Activated naive CD4-positive, alpha-beta T cell treated with anti-CD3 and anti-CD28 coated beads, Interleukin-2, amount 50 U/mL, for 24 hours (primary cell): ENCODE data around the gene ZNF777.
"Not testable (repeated sequence)": the region's sequence is repeated elsewhere in the genome, so short reads cannot be mapped to it uniquely, and the experiment has no call there.

ENCODE experiments used
- H3K27ac Mint-ChIP-seq: one replicate; pipeline ENCODE4 v1.8.0; 2021; ENCODE audit warnings: mild to moderate bottlenecking, mixed read lengths
- H3K27me3 Mint-ChIP-seq: one replicate; pipeline ENCODE4 v1.8.0; 2021; ENCODE audit warnings: mixed read lengths
- H3K36me3 Mint-ChIP-seq: one replicate; pipeline ENCODE4 v1.8.0; 2021; ENCODE audit warnings: mixed read lengths
- H3K4me1 Mint-ChIP-seq: one replicate; pipeline ENCODE4 v1.8.0; 2021; ENCODE audit warnings: mixed read lengths
- H3K4me3 Mint-ChIP-seq: one replicate; pipeline ENCODE4 v1.8.0; 2021; ENCODE audit warnings: mild to moderate bottlenecking, mixed read lengths
- H3K9me3 Mint-ChIP-seq: one replicate; pipeline ENCODE4 v1.8.0; 2021; ENCODE audit warnings: mixed read lengths

ZNF777 gene

GRCh38 chr7:149460493-149461277 is at the start of gene ZNF777:
TSS of gene ZNF777 (minus strand) at chr7:149461062. CDS start at chr7:149456022, 5,040 bp downstream.
- Mint-ChIP-seq H3K27me3 (peaks cover 4% of the 10 kb centered on the region), H3K27ac (peak within 1 kb of the TSS; percentile 68), H3K4me1 (peaks cover 31% of the 10 kb centered on the region), H3K36me3 (no peaks in the 10 kb centered on the region), H3K4me3 (peak within 1 kb of the TSS; percentile 85), H3K9me3 (no peaks in the 10 kb centered on the region)

- Mint-ChIP-seq H3K36me3 (peaks cover 13% of the 10 kb centered on the region), H3K27ac (no peak overlapping the region), H3K27me3 (no peaks in the 10 kb centered on the region), H3K4me1 (no peaks in the 10 kb centered on the region), H3K4me3 (no peak overlapping the region), H3K9me3 (peaks cover 25% of the 10 kb centered on the region)
Measured at GRCh38 chr7:149510248-149510647, 49.4 kb upstream of the ZNF777 start.

- Mint-ChIP-seq H3K27ac (no peak overlapping the region), H3K4me3 (no peak overlapping the region), H3K36me3 (peaks cover 15% of the 10 kb centered on the region), H3K27me3 (peaks cover 2% of the 10 kb centered on the region), H3K9me3 (peaks cover 30% of the 10 kb centered on the region), H3K4me1 (no peaks in the 10 kb centered on the region)
Measured at GRCh38 chr7:149509774-149510173, 48.9 kb upstream of the ZNF777 start.

- Mint-ChIP-seq H3K27me3 (peaks cover 2% of the 10 kb centered on the region), H3K4me3 (no peak overlapping the region), H3K9me3 (peaks cover 11% of the 10 kb centered on the region), H3K36me3 (peaks cover 9% of the 10 kb centered on the region), H3K4me1 (peaks cover under 1% of the 10 kb centered on the region), H3K27ac (no peak overlapping the region)
Measured at GRCh38 chr7:149505551-149505950, 44.7 kb upstream of the ZNF777 start.

- H3K4me3 Mint-ChIP-seq: no peak overlapping the region
- peaks cover 11% of the 10 kb centered on the region for H3K9me3 Mint-ChIP-seq
- H3K27me3 Mint-ChIP-seq: peaks cover 2% of the 10 kb centered on the region
- H3K27ac Mint-ChIP-seq: no peak overlapping the region
- H3K4me1 Mint-ChIP-seq: peaks cover 16% of the 10 kb centered on the region
- peaks cover 6% of the 10 kb centered on the region for H3K36me3 Mint-ChIP-seq
Measured at GRCh38 chr7:149501651-149502050, 40.8 kb upstream of the ZNF777 start.

GRCh38 chr7:149500910-149501309 is 40.0 kb upstream of the ZNF777 start:
- Mint-ChIP-seq H3K27ac (no peak overlapping the region), H3K9me3 (peaks cover 11% of the 10 kb centered on the region), H3K4me1 (peaks cover 24% of the 10 kb centered on the region), H3K27me3 (peaks cover 2% of the 10 kb centered on the region), H3K36me3 (peaks cover 6% of the 10 kb centered on the region), H3K4me3 (no peak overlapping the region)

- Mint-ChIP-seq H3K4me3 (peak overlapping the region; percentile 45), H3K27ac (no peak overlapping the region), H3K36me3 (peaks cover 2% of the 10 kb centered on the region), H3K9me3 (peaks cover 6% of the 10 kb centered on the region), H3K27me3 (peaks cover 2% of the 10 kb centered on the region), H3K4me1 (peaks cover 31% of the 10 kb centered on the region)
Measured at GRCh38 chr7:149500201-149500600, 39.3 kb upstream of the ZNF777 start.

- H3K4me1 Mint-ChIP-seq: peaks cover 37% of the 10 kb centered on the region
- no peaks in the 10 kb centered on the region for H3K9me3 Mint-ChIP-seq
- no peaks in the 10 kb centered on the region for H3K27me3 Mint-ChIP-seq
- H3K36me3 Mint-ChIP-seq: no peaks in the 10 kb centered on the region
- H3K27ac Mint-ChIP-seq: peak overlapping the region; percentile 68
- H3K4me3 Mint-ChIP-seq: no peak overlapping the region
Measured at GRCh38 chr7:149498811-149499210, 37.9 kb upstream of the ZNF777 start.

- Mint-ChIP-seq H3K36me3 (peaks cover under 1% of the 10 kb centered on the region), H3K27ac (peak within 1 kb of the TSS; percentile 94), H3K9me3 (no peaks in the 10 kb centered on the region), H3K4me1 (peaks cover 37% of the 10 kb centered on the region), H3K4me3 (peak within 1 kb of the TSS; percentile 96), H3K27me3 (no peaks in the 10 kb centered on the region)
Measured at GRCh38 chr7:149497467-149498261, 36.8 kb upstream of the ZNF777 start, which contains the start of gene ZNF746. TSS of gene ZNF746 (minus strand) at chr7:149497809. CDS start at chr7:149497536, 273 bp downstream.

- Mint-ChIP-seq H3K36me3 (peaks cover 3% of the 10 kb centered on the region), H3K9me3 (no peaks in the 10 kb centered on the region)
Measured at GRCh38 chr7:149496642-149497391, 36.0 kb upstream of the ZNF777 start.

GRCh38 chr7:149495785-149496641 is 35.2 kb upstream of the ZNF777 start:
- H3K4me3 Mint-ChIP-seq: peak overlapping the region; percentile 96

More at GRCh38 chr7:149496642-149497391, 36.0 kb upstream of the ZNF777 start:
- Mint-ChIP-seq H3K4me1 (peaks cover 37% of the 10 kb centered on the region), H3K27me3 (no peaks in the 10 kb centered on the region), H3K4me3 (peak overlapping the region; percentile 96), H3K27ac (peak overlapping the region; percentile 94)

GRCh38 chr7:149494738-149495368 is 34.0 kb upstream of the ZNF777 start:
- H3K27me3 Mint-ChIP-seq: no peaks in the 10 kb centered on the region
- H3K9me3 Mint-ChIP-seq: no peaks in the 10 kb centered on the region
- peaks cover 35% of the 10 kb centered on the region for H3K4me1 Mint-ChIP-seq
- peaks cover 11% of the 10 kb centered on the region for H3K36me3 Mint-ChIP-seq
- H3K27ac Mint-ChIP-seq: peak overlapping the region; percentile 83
- no peak overlapping the region for H3K4me3 Mint-ChIP-seq

More at GRCh38 chr7:149495785-149496641, 35.2 kb upstream of the ZNF777 start:
- Mint-ChIP-seq H3K36me3 (peaks cover 3% of the 10 kb centered on the region), H3K9me3 (no peaks in the 10 kb centered on the region), H3K27me3 (no peaks in the 10 kb centered on the region), H3K27ac (peak overlapping the region; percentile 55), H3K4me1 (peaks cover 37% of the 10 kb centered on the region)

GRCh38 chr7:149493975-149494374 is 33.1 kb upstream of the ZNF777 start:
- not testable (repeated sequence) for H3K4me3 Mint-ChIP-seq, H3K9me3 Mint-ChIP-seq, H3K27ac Mint-ChIP-seq, H3K27me3 Mint-ChIP-seq
- H3K4me1 Mint-ChIP-seq: peaks cover 43% of the 10 kb centered on the region
- H3K36me3 Mint-ChIP-seq: peaks cover 15% of the 10 kb centered on the region

- Mint-ChIP-seq H3K4me1 (peaks cover 42% of the 10 kb centered on the region), H3K36me3 (peaks cover 17% of the 10 kb centered on the region), H3K27ac (peak overlapping the region; percentile 17), H3K27me3 (no peaks in the 10 kb centered on the region), H3K4me3 (no peak overlapping the region), H3K9me3 (no peaks in the 10 kb centered on the region)
Measured at GRCh38 chr7:149493366-149493765, 32.5 kb upstream of the ZNF777 start.
